GM10266 (cell line): ENCODE results near the gene SH3BP1.
"Not testable (repeated sequence)": the region's sequence is repeated elsewhere in the genome, so short reads cannot be mapped to it uniquely, and the experiment has no call there.

ENCODE experiments used
- DNase-seq: peaks from one replicate; pipeline ENCODE4 v3.0.0; 2012; ENCODE audit errors: extremely low spot score
- CTCF ChIP-seq: IDR thresholded peaks from 2 replicates; pipeline ENCODE4 v1.5.1; 2012; ENCODE audit warnings: mild to moderate bottlenecking, low read depth; ENCODE audit not compliant: control insufficient read depth, insufficient read depth; ENCODE audit errors: missing control alignments

The SH3BP1 gene

DNA sequence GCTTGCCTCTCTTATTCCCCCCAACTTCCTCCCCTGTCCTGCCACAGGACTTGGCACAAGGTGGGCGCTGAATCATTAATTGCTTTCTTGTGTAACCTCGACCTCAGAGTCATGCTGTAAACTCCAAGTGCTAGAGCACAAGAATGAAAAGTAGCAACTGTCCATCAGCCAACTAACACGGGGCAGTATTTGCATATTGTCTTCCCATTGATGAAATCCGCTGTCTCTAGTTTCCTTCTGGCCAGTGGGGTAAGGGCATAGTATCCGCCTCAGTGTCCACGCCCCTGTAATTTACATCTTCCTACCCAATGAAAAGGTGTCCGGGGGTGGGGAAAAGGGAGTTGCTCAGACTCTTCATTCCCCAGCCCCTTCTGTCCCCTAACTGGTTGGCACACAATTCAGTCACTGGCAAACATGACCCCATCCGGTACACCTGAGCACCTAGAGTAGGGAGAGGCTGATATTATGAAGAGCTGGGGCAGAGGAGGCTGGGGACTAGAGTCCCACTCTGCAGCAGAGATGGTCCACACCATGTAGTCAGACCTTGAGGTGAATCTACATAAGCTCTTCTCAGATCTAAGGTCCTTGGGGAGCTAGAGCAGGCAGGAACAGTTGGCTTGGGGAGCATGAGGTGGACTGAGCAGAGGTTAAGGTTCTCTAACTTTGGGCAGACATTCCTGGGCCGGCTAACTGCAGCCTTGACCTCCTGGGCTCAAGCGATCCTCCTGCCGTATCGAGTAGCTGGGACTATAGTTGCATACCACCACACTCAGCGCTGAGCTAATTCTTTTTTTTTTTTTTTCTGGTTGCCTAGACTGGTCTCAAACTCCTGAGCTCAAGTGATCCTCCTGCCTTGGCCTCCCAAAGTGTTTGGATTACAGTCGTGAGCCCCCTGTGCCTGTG, 37.7 kb upstream of the SH3BP1 start:
- TF ChIP-seq CTCF = no peak

DNA sequence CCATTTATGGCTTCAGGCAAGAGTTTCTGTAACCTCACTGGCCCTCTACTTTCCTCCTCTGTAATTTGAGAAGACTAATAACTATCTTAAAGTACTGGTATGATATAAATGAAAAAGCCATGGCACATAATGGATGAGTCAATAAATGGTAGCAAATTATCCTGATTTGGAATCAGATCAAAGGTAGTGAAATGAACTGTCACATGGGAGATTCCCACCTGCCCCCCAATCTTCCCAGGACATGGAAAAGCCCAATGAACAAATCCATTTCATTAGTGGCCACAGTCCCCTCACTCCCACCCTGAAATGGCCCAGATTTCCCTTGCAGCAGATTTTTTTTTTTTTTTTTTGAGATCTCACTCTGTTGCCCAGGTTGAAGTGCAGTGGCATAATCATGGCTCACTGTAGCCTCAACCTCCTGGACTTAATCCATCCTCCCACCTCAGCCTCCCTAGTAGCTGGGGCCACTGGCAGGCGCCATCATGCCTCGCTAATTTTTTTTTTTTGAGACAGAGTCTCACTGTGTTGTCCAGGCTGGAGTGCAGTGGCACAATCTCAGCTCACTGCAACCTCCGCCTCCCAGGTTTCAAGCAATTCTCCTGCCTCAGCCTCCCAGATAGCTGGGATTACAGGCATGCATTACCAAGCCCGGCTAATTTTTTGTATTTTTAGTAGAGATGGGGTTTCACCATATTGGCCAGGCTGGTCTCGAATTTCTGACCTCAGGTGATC, 36.8 kb upstream of the SH3BP1 start:
- DNase-seq = not testable (repeated sequence)

More for the DNA sequence above, 37.7 kb upstream of the SH3BP1 start:
- DNase-seq = no peak

GRCh38 chr22:37604074-37604473, 35.4 kb upstream of the SH3BP1 start:
- no peak for DNase-seq
- no peak for TF ChIP-seq CTCF

DNA sequence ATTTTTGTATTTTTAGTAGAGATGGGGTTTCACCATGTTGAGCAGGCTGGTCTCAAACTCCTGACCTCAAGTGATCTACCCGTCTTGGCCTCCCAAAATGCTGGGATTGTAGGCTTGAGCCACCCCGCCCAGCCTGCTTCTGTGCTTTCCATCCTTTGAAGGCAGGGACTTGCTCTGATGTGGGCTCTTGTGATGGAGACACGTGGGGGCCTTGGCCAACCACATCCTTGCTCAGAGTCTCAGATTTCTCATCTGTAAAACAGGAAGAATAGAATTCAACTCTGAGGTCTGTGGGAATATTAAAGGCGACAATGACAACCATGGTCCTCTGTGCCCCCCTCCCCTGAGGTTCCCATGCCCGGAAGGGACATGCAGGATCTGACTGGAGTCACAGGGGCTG, 34.6 kb upstream of the SH3BP1 start:
- DNase-seq = no peak
- TF ChIP-seq CTCF = no peak

GRCh38 chr22:37607010-37607934, 32.2 kb upstream of the SH3BP1 start:
- peak; percentile 82 for DNase-seq
- TF ChIP-seq CTCF = peak; percentile 99

GRCh38 chr22:37607935-37608476, 31.5 kb upstream of the SH3BP1 start:
- no peak for TF ChIP-seq CTCF
- no peak for DNase-seq
